Measurements from ENCODE around the gene LASP1.

- TF ChIP-seq CTCF (IDR thresholded peaks at IDR 0.05) (no peak), POLR2A (IDR thresholded peaks at IDR 0.05) (no peak), EP300 (IDR thresholded peaks at IDR 0.05) (no peak)
Observed at GRCh38 chr17:38873640-38874380, 4.0 kb downstream of the LASP1 start.

All from tibial nerve (tissue), 4 donors.